Measurements from ENCODE around the gene MRPS30. TPM values are rescaled to one million over a fixed set of nuclear protein-coding genes. Genes with fewer than 3 reads are reported as not detected.

Gene MRPS30
- total and polyA plus RNA-seq, 10 of the 15 experiments (the other 5 are each of a cell fraction or from before 2014, with no cell fraction given) = 18.5 to 99.2 (median 61.8) TPM

DNA sequence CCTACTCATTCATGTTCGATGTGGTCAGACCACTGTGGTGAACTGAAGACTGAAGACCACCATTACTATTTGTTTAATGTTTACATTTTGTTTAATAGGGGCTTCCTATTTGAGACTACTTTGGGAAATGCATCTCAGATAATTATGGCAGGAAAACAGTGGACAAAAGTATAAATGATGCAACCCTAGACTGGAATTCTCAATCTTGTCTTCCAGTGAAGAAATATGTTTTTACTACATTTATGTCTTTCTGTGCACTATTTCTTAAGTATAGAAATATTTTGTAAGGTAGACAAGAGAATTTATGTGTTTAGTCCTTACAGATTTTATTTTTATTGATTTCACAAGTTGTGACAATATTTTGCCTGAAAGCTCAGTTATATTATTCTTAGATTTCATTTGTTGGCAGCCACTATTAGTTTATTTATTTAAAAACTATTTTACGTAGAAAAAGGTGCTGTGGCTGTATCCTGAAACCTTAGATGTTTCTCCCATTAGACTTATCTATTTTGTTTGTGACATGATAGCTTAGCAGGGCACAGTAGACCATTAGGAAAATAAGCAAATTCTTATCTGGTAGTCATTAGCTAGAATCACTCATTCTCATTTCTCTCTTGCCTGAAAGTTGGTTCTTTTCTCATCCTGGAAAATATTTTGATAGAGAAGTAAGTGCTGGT, 39.4 kb upstream of the MRPS30 start:
- no TSS peak for BruUV-seq (replicated peaks)
- SMC1A ChIA-PET (ENCODE audit: uncharacterized antibody, unreplicated experiment) = interaction anchor here (0.7 to 2.1 kb wide), 4 partner anchors 21 to 522 kb away, joined by 3 to 4 read pairs (median 3); no protein-coding TSS in a partner anchor

More for the DNA sequence above, 39.4 kb upstream of the MRPS30 start:
- CTCF ChIA-PET = no interaction called here
- Histone ChIP-seq H3K79me2 (ENCODE audit: control insufficient read depth, insufficient read depth, low read length) (no peaks in the 10 kb centered on the region), H3K4me1 (ENCODE audit: control insufficient read depth, insufficient read depth, low read length) (no peaks in the 10 kb centered on the region), H3K27me3 (replicated peaks in 1 of 2; ENCODE audit: control insufficient read depth in 2 of 2, insufficient read depth in 2 of 2, low read length in 1 of 2) (no peaks in the 10 kb centered on the region), H4K20me1 (ENCODE audit: control insufficient read depth, insufficient read depth) (no peaks in the 10 kb centered on the region), H3K27ac (ENCODE audit: control insufficient read depth, insufficient read depth) (no peak overlapping the region), H3K36me3 (ENCODE audit: control insufficient read depth in 2 of 2, insufficient read depth in 2 of 2, low read length in 1 of 2) (no peaks in the 10 kb centered on the region), H3K4me2 (ENCODE audit: control insufficient read depth, insufficient read depth) (no peak overlapping the region), H3K9me3 (replicated peaks; ENCODE audit: control insufficient read depth, insufficient read depth, low read length) (no peaks in the 10 kb centered on the region), H2AFZ (ENCODE audit: control insufficient read depth, low read depth, low read length) (no peak overlapping the region), H3K9ac (ENCODE audit: control insufficient read depth, insufficient read depth, low read length) (no peak overlapping the region), H3K4me3 (no peak overlapping the region)
- no peak for FAIRE-seq
- no peak for TF ChIP-seq BHLHE40 (IDR thresholded peaks at IDR 0.05; ENCODE audit: borderline replicate concordance in 1 of 2, low read depth in 2 of 2, low read length in 1 of 2)
- no peak for TF ChIP-seq CTCF (IDR thresholded peaks at IDR 0.05 in 2 of 3, conservative IDR thresholded peaks at IDR 0.05 in 1 of 3; ENCODE audit: control insufficient read depth in 2 of 3, extremely low read depth in 1 of 3, insufficient read depth in 1 of 3, low read depth in 3 of 3, low read length in 3 of 3)
- no peak for TF ChIP-seq MXI1 (IDR thresholded peaks at IDR 0.05; ENCODE audit: low read depth, low read length)
- no peak for TF ChIP-seq SKIL (IDR thresholded peaks at IDR 0.05; ENCODE audit: low read depth, poor library complexity, severe bottlenecking)
- TF ChIP-seq EED (IDR thresholded peaks at IDR 0.05; ENCODE audit: low read depth) = no peak
- no peak for TF ChIP-seq SUPT20H (IDR thresholded peaks at IDR 0.05; ENCODE audit: borderline replicate concordance, control insufficient read depth, low read depth, low read length)
- TF ChIP-seq SP1 (IDR thresholded peaks at IDR 0.05; ENCODE audit: low read depth, low read length) = no peak
- TF ChIP-seq ZNF384 (IDR thresholded peaks at IDR 0.05; ENCODE audit: borderline replicate concordance, low read depth, low read length) = no peak
- TF ChIP-seq JUNB (IDR thresholded peaks at IDR 0.05) = no peak
- no peak for TF ChIP-seq STAT3 (IDR thresholded peaks at IDR 0.05; ENCODE audit: low read depth, low read length)
- TF ChIP-seq, protein P1, sequence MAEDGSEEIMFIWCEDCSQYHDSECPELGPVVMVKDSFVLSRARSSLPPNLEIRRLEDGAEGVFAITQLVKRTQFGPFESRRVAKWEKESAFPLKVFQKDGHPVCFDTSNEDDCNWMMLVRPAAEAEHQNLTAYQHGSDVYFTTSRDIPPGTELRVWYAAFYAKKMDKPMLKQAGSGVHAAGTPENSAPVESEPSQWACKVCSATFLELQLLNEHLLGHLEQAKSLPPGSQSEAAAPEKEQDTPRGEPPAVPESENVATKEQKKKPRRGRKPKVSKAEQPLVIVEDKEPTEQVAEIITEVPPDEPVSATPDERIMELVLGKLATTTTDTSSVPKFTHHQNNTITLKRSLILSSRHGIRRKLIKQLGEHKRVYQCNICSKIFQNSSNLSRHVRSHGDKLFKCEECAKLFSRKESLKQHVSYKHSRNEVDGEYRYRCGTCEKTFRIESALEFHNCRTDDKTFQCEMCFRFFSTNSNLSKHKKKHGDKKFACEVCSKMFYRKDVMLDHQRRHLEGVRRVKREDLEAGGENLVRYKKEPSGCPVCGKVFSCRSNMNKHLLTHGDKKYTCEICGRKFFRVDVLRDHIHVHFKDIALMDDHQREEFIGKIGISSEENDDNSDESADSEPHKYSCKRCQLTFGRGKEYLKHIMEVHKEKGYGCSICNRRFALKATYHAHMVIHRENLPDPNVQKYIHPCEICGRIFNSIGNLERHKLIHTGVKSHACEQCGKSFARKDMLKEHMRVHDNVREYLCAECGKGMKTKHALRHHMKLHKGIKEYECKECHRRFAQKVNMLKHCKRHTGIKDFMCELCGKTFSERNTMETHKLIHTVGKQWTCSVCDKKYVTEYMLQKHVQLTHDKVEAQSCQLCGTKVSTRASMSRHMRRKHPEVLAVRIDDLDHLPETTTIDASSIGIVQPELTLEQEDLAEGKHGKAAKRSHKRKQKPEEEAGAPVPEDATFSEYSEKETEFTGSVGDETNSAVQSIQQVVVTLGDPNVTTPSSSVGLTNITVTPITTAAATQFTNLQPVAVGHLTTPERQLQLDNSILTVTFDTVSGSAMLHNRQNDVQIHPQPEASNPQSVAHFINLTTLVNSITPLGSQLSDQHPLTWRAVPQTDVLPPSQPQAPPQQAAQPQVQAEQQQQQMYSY (CRISPR knock-in tag; IDR thresholded peaks at IDR 0.05) = no peak
- no peak for TF ChIP-seq TARDBP (IDR thresholded peaks at IDR 0.05; ENCODE audit: borderline replicate concordance)
- no peak for TF ChIP-seq BMI1 (IDR thresholded peaks at IDR 0.05; ENCODE audit: borderline replicate concordance)
- no peak for TF ChIP-seq JUND (IDR thresholded peaks at IDR 0.05; ENCODE audit: low read depth, low read length)
- TF ChIP-seq PAX8 (IDR thresholded peaks at IDR 0.05) = no peak
- DNase-seq (ENCODE audit: low read depth, low spot score) = no peak
- RAD21 ChIA-PET (ENCODE audit: unreplicated experiment) = no interaction called here
- POLR2A ChIA-PET = no interaction called here
- intact Hi-C loops (cut with micrococcal nuclease; ENCODE audit: unreplicated experiment) (no loop called here), in situ Hi-C loops (cut with MboI) (loop anchor here (25.0 kb wide), 1 partner anchor 1032 kb away; no protein-coding TSS in a partner anchor)
- 2% methylated on average over 2 of the region's 2 CpGs for WGBS (ENCODE audit: insufficient coverage, insufficient replicate concordance, low lambda C conversion rate, missing lambda C conversion rate)
- no peak for ATAC-seq

Measured in GM12878 (cell line).